Measurements from ENCODE around the gene SCFD2. TPM values are rescaled to one million over a fixed set of nuclear protein-coding genes. Genes with fewer than 3 reads are reported as not detected.

SCFD2 gene
- polyA plus RNA-seq, 3 donors = 5.4 to 9.4 (median 6.7) TPM

DNA sequence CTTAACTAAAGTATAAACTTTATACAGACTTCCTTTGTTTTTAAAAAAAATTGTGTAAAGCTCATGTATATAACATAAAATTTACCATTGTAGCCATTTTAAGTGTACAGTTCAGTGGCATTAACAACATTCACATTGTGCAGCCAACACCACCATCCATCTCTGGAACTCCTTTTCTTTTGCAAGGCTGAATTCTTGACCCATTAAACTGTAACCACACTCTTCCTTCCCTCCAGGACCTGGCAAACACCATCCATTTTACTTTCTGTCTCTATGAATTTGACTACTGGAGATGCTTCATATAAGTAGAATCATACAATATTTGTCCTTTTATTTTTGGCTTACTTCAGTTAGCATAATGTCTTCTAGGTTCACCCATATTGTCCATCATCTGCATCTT is 399.1 kb downstream of the SCFD2 start:
- no peak overlapping the region for H3K27ac Mint-ChIP-seq
- peaks cover 5 to 20% (median 8%) of the 10 kb centered on the region in 7 donors for H3K9me3 Mint-ChIP-seq
- H3K4me1 Mint-ChIP-seq = no peaks in the 10 kb centered on the region

DNA sequence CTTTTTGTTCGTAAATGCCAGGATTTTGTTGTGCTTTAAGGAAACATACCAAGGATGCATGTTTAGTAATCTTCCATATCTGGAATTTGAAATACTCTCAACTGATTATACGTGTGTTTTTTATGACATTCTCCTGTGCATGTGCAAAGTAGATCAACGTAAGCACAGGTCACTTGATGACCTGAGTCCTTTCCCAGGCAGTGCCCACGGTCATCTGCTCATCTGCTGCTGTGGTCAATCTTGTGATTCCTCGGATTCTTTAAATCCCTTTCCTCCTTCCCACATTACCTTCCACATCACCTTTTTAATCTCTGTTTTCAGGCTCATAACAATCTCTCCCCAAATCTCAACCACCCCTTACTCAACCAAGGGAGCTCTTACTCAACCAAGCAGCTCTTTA is 399.7 kb downstream of the SCFD2 start:
- no peaks in the 10 kb centered on the region for H3K36me3 ChIP-seq (replicated peaks in 1 of 2; ENCODE audit: control insufficient read depth in 1 of 2, insufficient read depth in 2 of 2, low read length in 2 of 2)
- Mint-ChIP-seq H3K9me3 (peaks cover 5 to 19% (median 7%) of the 10 kb centered on the region in 7 donors), H3K36me3 (peaks cover 0 to 3% of the 10 kb centered on the region in 2 donors), H3K27me3 (ENCODE audit: low read depth in 3 of 3) (no peaks in the 10 kb centered on the region), H3K27ac (no peak overlapping the region), H3K4me1 (no peaks in the 10 kb centered on the region), H3K4me3 (no peak overlapping the region)
- 94% methylated on average over 4 of the region's 5 CpGs for WGBS (ENCODE audit: insufficient coverage)
- no peaks in the 10 kb centered on the region for H3K4me1 ChIP-seq (ENCODE audit: control insufficient read depth in 1 of 2, insufficient read depth in 2 of 2, low read length in 2 of 2)
- H3K4me3 ChIP-seq (replicated peaks in 1 of 3; ENCODE audit: low read depth in 2 of 3, low read length in 3 of 3) = no peak overlapping the region
- H4K20me1 ChIP-seq (ENCODE audit: insufficient read depth, low read length) = no peaks in the 10 kb centered on the region
- intact Hi-C loops (cut with micrococcal nuclease) = no loop called here
- H2AFZ ChIP-seq (ENCODE audit: insufficient read depth, low read depth, low read length, poor library complexity, severe bottlenecking) = no peak overlapping the region
- peaks cover 0 to 12% of the 10 kb centered on the region in 2 donors for H3K9me3 ChIP-seq (replicated peaks in 1 of 2; ENCODE audit: control insufficient read depth in 1 of 2, insufficient read depth in 1 of 2, low read length in 2 of 2)
- DNase-seq = no peak
- H3K9ac ChIP-seq (ENCODE audit: insufficient read depth, low read length, poor library complexity, severe bottlenecking) = no peak overlapping the region
- H3K27me3 ChIP-seq (ENCODE audit: control insufficient read depth in 2 of 2, insufficient read depth in 2 of 2, low read length in 2 of 2) = no peaks in the 10 kb centered on the region
- H3K27ac ChIP-seq (ENCODE audit: low read depth in 1 of 2, low read length in 2 of 2) = no peak overlapping the region
- TF ChIP-seq, protein P1, sequence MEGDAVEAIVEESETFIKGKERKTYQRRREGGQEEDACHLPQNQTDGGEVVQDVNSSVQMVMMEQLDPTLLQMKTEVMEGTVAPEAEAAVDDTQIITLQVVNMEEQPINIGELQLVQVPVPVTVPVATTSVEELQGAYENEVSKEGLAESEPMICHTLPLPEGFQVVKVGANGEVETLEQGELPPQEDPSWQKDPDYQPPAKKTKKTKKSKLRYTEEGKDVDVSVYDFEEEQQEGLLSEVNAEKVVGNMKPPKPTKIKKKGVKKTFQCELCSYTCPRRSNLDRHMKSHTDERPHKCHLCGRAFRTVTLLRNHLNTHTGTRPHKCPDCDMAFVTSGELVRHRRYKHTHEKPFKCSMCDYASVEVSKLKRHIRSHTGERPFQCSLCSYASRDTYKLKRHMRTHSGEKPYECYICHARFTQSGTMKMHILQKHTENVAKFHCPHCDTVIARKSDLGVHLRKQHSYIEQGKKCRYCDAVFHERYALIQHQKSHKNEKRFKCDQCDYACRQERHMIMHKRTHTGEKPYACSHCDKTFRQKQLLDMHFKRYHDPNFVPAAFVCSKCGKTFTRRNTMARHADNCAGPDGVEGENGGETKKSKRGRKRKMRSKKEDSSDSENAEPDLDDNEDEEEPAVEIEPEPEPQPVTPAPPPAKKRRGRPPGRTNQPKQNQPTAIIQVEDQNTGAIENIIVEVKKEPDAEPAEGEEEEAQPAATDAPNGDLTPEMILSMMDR (IDR thresholded peaks at IDR 0.05) = no peak
- no peaks in the 10 kb centered on the region for H3K79me2 ChIP-seq (ENCODE audit: insufficient read depth, low read length)
- no peak overlapping the region for H3K4me2 ChIP-seq (replicated peaks; ENCODE audit: extremely low read depth, low read length, poor library complexity, severe bottlenecking)

More for the DNA sequence above, 399.1 kb downstream of the SCFD2 start:
- H3K27me3 ChIP-seq (ENCODE audit: control insufficient read depth in 2 of 2, insufficient read depth in 2 of 2, low read length in 2 of 2) = no peaks in the 10 kb centered on the region
- H3K79me2 ChIP-seq (ENCODE audit: insufficient read depth, low read length) = no peaks in the 10 kb centered on the region
- no peak overlapping the region for H3K9ac ChIP-seq (ENCODE audit: insufficient read depth, low read length, poor library complexity, severe bottlenecking)
- H3K27ac ChIP-seq (ENCODE audit: low read depth in 1 of 2, low read length in 2 of 2) = no peak overlapping the region
- no peak overlapping the region for H3K4me3 ChIP-seq (replicated peaks in 1 of 3; ENCODE audit: low read depth in 2 of 3, low read length in 3 of 3)
- TF ChIP-seq, protein P1 (IDR thresholded peaks at IDR 0.05) = no peak
- no peaks in the 10 kb centered on the region for H4K20me1 ChIP-seq (ENCODE audit: insufficient read depth, low read length)
- Mint-ChIP-seq H3K4me3 (no peak overlapping the region), H3K36me3 (peaks cover 0 to 3% of the 10 kb centered on the region in 2 donors), H3K27me3 (ENCODE audit: low read depth in 3 of 3) (no peaks in the 10 kb centered on the region)
- H3K4me1 ChIP-seq (ENCODE audit: control insufficient read depth in 1 of 2, insufficient read depth in 2 of 2, low read length in 2 of 2) = no peaks in the 10 kb centered on the region
- H2AFZ ChIP-seq (ENCODE audit: insufficient read depth, low read depth, low read length, poor library complexity, severe bottlenecking) = no peak overlapping the region
- H3K4me2 ChIP-seq (replicated peaks; ENCODE audit: extremely low read depth, low read length, poor library complexity, severe bottlenecking) = no peak overlapping the region
- H3K36me3 ChIP-seq (replicated peaks in 1 of 2; ENCODE audit: control insufficient read depth in 1 of 2, insufficient read depth in 2 of 2, low read length in 2 of 2) = no peaks in the 10 kb centered on the region
- peaks cover 0 to 9% of the 10 kb centered on the region in 2 donors for H3K9me3 ChIP-seq (replicated peaks in 1 of 2; ENCODE audit: control insufficient read depth in 1 of 2, insufficient read depth in 1 of 2, low read length in 2 of 2)
- intact Hi-C loops (cut with micrococcal nuclease) = no loop called here
- DNase-seq = no peak
